OCI-LY7 (cell line): ENCODE data around the gene HDHD5. TPM values are rescaled to one million over a fixed set of nuclear protein-coding genes. Genes with fewer than 3 reads are reported as not detected.
A peak's percentile ranks its signal among the peaks of the same experiment; 100 is the strongest.

Experiments used
- BruUV-seq: library from RNA; stranded (reverse); fragments of 400-500 nt; replicated peaks from 2 replicates; lab custom pipeline; 2021; lab: Mats Ljungman, UMichigan
- CTCF ChIA-PET: fragments of 300-600 bp; sonication (Branson Sonifier 250); formaldehyde crosslinking; loops from one replicate; lab custom pipeline; 2022; ENCODE audit warnings: antibody characterized with exemption; ENCODE audit not compliant: unreplicated experiment; lab: Charles Lee
- POLR2A ChIA-PET: fragments of 300-600 bp; sonication (Branson Sonifier 250); formaldehyde crosslinking; loops from one replicate; lab custom pipeline; 2022; ENCODE audit warnings: antibody characterized with exemption; lab: Charles Lee
- DNase-seq: peaks from one replicate; pipeline ENCODE4 v3.0.0-alpha.2; 2015; ENCODE audit warnings: low spot score
- H2AFZ ChIP-seq: fragments of 200-600 bp; sonication (generic), shearing (Covaris generic); 2 replicates; pipeline ENCODE4 v1.6.1; 2014; ENCODE audit warnings: mild to moderate bottlenecking, antibody characterized with exemption, low read length, moderate library complexity
- H3K27ac ChIP-seq: fragments of 200-600 bp; sonication (generic); 2 replicates; pipeline ENCODE4 v1.5.1; 2014; ENCODE audit warnings: mixed run types, low read depth, mild to moderate bottlenecking, moderate library complexity, low read length, inconsistent platforms; ENCODE audit not compliant: poor library complexity, severe bottlenecking
- H3K36me3 ChIP-seq: fragments of 200-600 bp; sonication (generic); 2 replicates; pipeline ENCODE4 v1.6.1; 2014; ENCODE audit warnings: mild to moderate bottlenecking, antibody characterized with exemption, low read length, moderate library complexity, mixed read lengths; ENCODE audit not compliant: insufficient read depth
- H3K4me1 ChIP-seq: fragments of 200-600 bp; sonication (generic); 2 replicates; pipeline ENCODE4 v1.5.1; 2014; ENCODE audit warnings: mild to moderate bottlenecking, low read length; ENCODE audit not compliant: insufficient read depth, poor library complexity, severe bottlenecking
- H3K4me2 ChIP-seq: fragments of 200-600 bp; sonication (generic); 2 replicates; pipeline ENCODE4 v1.6.1; 2014; ENCODE audit warnings: mild to moderate bottlenecking, low read length
- H3K4me3 ChIP-seq: fragments of 200-600 bp; sonication (generic); 2 replicates; pipeline ENCODE4 v1.5.1; 2014; ENCODE audit warnings: mild to moderate bottlenecking, low read depth, low read length; ENCODE audit not compliant: poor library complexity, severe bottlenecking
- H3K79me2 ChIP-seq: fragments of 200-600 bp; sonication (generic); 2 replicates; pipeline ENCODE4 v1.6.1; 2016; ENCODE audit warnings: low read depth, mild to moderate bottlenecking, low read length, moderate library complexity, mixed read lengths; ENCODE audit not compliant: insufficient read depth
- H3K9me2 ChIP-seq: fragments of 200-600 bp; sonication (generic); 2 replicates; pipeline ENCODE4 v1.6.1; 2016; ENCODE audit warnings: mild to moderate bottlenecking, low read length, mixed read lengths; ENCODE audit not compliant: insufficient read depth
- H3K9me3 ChIP-seq: fragments of 200-600 bp; sonication (generic); 2 replicates; pipeline ENCODE4 v1.6.1; 2014; ENCODE audit warnings: mild to moderate bottlenecking, mixed run types, low read length, mixed read lengths
- H4K20me1 ChIP-seq: fragments of 200-600 bp; sonication (generic); 2 replicates; pipeline ENCODE4 v1.6.1; 2014; ENCODE audit warnings: mild to moderate bottlenecking, antibody characterized with exemption, low read length, moderate library complexity, mixed read lengths; ENCODE audit not compliant: insufficient read depth
- EZH2phosphoT487 ChIP-seq: fragments of 200-600 bp; sonication (generic); IDR thresholded peaks from 2 replicates; pipeline ENCODE4 v1.6.1; 2018; ENCODE audit warnings: low read depth, borderline replicate concordance, mild to moderate bottlenecking, mixed run types, antibody characterized with exemption, low read length, moderate library complexity, mixed read lengths
- intact Hi-C: fragments of 100-400 bp; cut with micrococcal nuclease; formaldehyde crosslinking; loops from one replicate; pipeline ENCODE4 v1.10.0; 2022; ENCODE audit not compliant: unreplicated experiment
- total RNA-seq, 2 experiments: library from RNA; depleted of rRNA in 1 of 2; stranded (reverse); fragments of >200 nt in 1 of 2; shearing (Covaris generic) in 1 of 2; gene quantifications; 2 replicates each; pipeline ENCODE4 v1.2.3, GENCODE V29; 2014 to 2022
- TF ChIP-seq, protein P1 (sequence below): fragments of 200-600 bp; sonication (generic); conservative IDR thresholded peaks from 2 replicates; pipeline ENCODE4 v1.5.1; 2014; ENCODE audit warnings: mild to moderate bottlenecking, antibody characterized with exemption, low read length, moderate library complexity, mixed read lengths

HDHD5 gene
- total RNA-seq, 2 experiments from 2014 or later = 77.4 to 84.6 TPM

DNA sequence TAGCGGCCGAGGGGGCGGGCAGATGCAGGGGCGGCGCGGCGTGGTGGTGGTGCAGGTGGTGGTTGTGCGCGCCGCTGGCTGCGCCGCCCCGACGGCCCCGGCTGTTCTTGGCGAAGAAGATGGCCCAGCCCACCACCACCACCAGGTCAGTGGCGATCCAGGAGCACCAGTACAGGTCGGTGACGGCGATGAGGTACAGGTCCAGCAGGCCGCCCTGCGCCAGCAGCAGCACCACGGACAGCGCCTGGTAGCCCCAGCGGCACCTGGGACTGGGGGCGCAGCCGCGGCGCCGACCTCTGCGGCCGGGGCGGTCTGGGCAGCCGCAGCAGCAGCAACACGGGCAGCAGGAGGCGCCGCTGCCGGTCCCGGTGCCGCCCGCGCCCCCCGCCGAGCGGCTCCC lies 38.8 kb downstream of the HDHD5 start:
- no peak for DNase-seq
- intact Hi-C loops = no loop called here
- Histone ChIP-seq H3K27ac (no peak overlapping the region), H3K4me2 (no peak overlapping the region; the same call in 1 of the 2 replicates), H4K20me1 (no peaks in the 10 kb centered on the region), H3K9me2 (no peaks in the 10 kb centered on the region), H3K4me1 (peaks cover 34% of the 10 kb centered on the region), H3K9me3 (no peaks in the 10 kb centered on the region), H2AFZ (no peak overlapping the region), H3K4me3 (no peak overlapping the region), H3K36me3 (no peaks in the 10 kb centered on the region), H3K79me2 (no peaks in the 10 kb centered on the region)
- no TSS peak for BruUV-seq
- TF ChIP-seq, protein P1, sequence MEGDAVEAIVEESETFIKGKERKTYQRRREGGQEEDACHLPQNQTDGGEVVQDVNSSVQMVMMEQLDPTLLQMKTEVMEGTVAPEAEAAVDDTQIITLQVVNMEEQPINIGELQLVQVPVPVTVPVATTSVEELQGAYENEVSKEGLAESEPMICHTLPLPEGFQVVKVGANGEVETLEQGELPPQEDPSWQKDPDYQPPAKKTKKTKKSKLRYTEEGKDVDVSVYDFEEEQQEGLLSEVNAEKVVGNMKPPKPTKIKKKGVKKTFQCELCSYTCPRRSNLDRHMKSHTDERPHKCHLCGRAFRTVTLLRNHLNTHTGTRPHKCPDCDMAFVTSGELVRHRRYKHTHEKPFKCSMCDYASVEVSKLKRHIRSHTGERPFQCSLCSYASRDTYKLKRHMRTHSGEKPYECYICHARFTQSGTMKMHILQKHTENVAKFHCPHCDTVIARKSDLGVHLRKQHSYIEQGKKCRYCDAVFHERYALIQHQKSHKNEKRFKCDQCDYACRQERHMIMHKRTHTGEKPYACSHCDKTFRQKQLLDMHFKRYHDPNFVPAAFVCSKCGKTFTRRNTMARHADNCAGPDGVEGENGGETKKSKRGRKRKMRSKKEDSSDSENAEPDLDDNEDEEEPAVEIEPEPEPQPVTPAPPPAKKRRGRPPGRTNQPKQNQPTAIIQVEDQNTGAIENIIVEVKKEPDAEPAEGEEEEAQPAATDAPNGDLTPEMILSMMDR = no peak
- CTCF ChIA-PET = no interaction called here
- POLR2A ChIA-PET = no interaction called here

DNA sequence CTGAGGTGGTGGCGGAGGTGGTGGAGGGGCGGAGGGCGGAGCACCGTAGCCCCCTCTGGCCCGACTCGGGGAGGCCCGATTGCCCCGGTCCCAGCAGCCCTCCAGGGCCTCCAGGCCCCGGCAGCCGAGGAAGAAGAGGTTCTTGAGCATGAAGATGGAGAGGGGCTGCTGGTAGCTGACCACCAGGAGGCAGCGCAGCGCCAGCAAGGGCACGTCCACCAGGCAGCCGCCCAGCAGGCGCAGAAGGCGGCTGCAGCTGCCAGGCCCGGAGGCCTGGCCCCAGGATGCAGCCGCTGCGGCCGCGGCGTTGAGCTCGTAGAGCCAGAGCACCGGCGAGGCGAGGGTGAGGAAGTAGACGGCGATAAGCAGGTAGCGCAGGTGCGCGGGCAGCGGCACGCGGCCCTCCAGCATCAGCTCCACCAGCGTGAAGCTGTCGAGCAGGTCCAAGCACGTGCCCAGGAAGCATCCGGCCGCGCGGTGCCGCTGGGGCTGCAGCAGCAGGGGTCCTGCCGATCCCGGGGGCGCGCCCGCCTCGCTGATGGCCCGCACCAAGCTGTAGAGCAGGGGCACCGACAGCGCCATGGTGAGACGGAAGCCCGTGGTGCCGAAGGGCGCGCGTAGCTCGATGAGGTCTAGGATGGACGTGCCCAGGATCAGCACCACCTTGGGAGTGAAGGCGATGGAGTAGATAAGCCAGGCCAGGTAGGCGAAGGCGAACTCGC lies 39.4 kb downstream of the HDHD5 start:
- TF ChIP-seq EZH2phosphoT487 = no peak
- TF ChIP-seq, protein P1 = peak; percentile 57
- Histone ChIP-seq H3K9me3 (no peaks in the 10 kb centered on the region), H3K4me2 (no peak overlapping the region), H3K79me2 (no peaks in the 10 kb centered on the region), H2AFZ (no peak overlapping the region), H3K36me3 (no peaks in the 10 kb centered on the region), H3K9me2 (no peaks in the 10 kb centered on the region), H3K4me1 (peaks cover 34% of the 10 kb centered on the region), H3K4me3 (no peak overlapping the region), H4K20me1 (no peaks in the 10 kb centered on the region), H3K27ac (no peak overlapping the region)
- DNase-seq = no peak
- ChIA-PET POLR2A (no interaction called here), CTCF (no interaction called here)
- no TSS peak for BruUV-seq
- intact Hi-C loops = loop anchor here (5.0 kb wide), 1 partner anchor 38 kb away; the partner anchor contains the start of gene HDHD5

DNA sequence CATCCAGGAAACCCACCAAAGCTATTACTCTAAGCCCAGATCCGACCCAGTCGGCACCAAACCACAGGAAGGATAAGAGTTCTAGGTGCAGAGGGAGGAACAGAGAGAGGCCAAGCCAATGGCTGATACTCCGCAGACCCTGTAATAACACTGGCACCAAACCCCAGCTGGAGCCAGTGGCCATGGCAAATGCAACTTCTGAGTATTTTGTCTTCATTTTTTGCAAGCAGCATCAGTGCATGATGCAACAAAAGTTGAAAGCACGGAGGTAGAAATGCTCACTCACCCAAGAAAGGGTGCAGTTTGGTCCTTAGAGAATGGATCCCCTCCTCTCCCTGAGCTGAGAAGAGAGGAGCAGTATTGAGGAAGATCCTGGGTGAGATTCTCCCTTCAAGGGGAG lies 40.7 kb downstream of the HDHD5 start:
- POLR2A ChIA-PET = interaction anchor here (0.8 to 0.9 kb wide), 2 partner anchors 39 to 385 kb away, joined by 3 read pairs; no protein-coding TSS in a partner anchor
- H3K27ac ChIP-seq = peak overlapping the region; percentile 21

More for the DNA sequence above, 40.7 kb downstream of the HDHD5 start:
- Histone ChIP-seq H3K4me1 (peaks cover 34% of the 10 kb centered on the region), H3K9me2 (no peaks in the 10 kb centered on the region), H3K79me2 (no peaks in the 10 kb centered on the region), H2AFZ (no peak overlapping the region; the same call in 1 of the 2 replicates), H4K20me1 (no peaks in the 10 kb centered on the region), H3K36me3 (no peaks in the 10 kb centered on the region), H3K4me3 (peak overlapping the region; percentile 5), H3K4me2 (peak overlapping the region; percentile 42), H3K9me3 (no peaks in the 10 kb centered on the region)
- no TSS peak for BruUV-seq
- intact Hi-C loops = loop anchor here (5.0 kb wide), 1 partner anchor 39 kb away; the partner anchor contains the start of gene HDHD5
- CTCF ChIA-PET = no interaction called here
- no peak for DNase-seq
- TF ChIP-seq, protein P1 = no peak
- no peak for TF ChIP-seq EZH2phosphoT487
